DND-41 (cell line): ENCODE measurements around the gene ARHGAP15.
A peak's percentile ranks its signal among the peaks of the same experiment; 100 is the strongest.

Source experiments
- ATAC-seq: fragments of 200-7000 bp; cut with Tn5 transposase; 3 replicates; pipeline ENCODE4 v1.9.1; 2021; ENCODE audit warnings: low read depth; ENCODE audit not compliant: insufficient read depth
- DNase-seq: peaks from one replicate; pipeline ENCODE4 v3.0.0-alpha.2; 2020
- H2AFZ ChIP-seq: 2 replicates; pipeline ENCODE4 v1.6.0; 2012; ENCODE audit warnings: low read depth, low read length
- H3K27ac ChIP-seq: 2 replicates; pipeline ENCODE4 v1.5.1; 2012; ENCODE audit warnings: low read length, inconsistent platforms
- H3K27me3 ChIP-seq: fragments of 200-600 bp; sonication (generic); 2 replicates; pipeline ENCODE4 v1.6.0; 2012; ENCODE audit warnings: low read length, mild to moderate bottlenecking, inconsistent platforms; ENCODE audit not compliant: insufficient read depth, poor library complexity
- H3K36me3 ChIP-seq: 2 replicates; pipeline ENCODE4 v1.5.1; 2012; ENCODE audit warnings: low read length, inconsistent platforms; ENCODE audit not compliant: insufficient read depth
- H3K4me1 ChIP-seq: 2 replicates; pipeline ENCODE4 v1.5.1; 2012; ENCODE audit warnings: mild to moderate bottlenecking, low read length; ENCODE audit not compliant: insufficient read depth
- H3K4me2 ChIP-seq: 2 replicates; pipeline ENCODE4 v1.6.0; 2012; ENCODE audit warnings: mild to moderate bottlenecking, moderate library complexity, low read length, inconsistent platforms; ENCODE audit not compliant: insufficient read depth
- H3K4me3 ChIP-seq, 2 experiments: fragments of 200-600 bp in 1 of 2; shearing (Covaris generic) in 1 of 2; 2 replicates each; pipeline ENCODE4 v1.5.1; 2012 to 2016; ENCODE audit warnings: inconsistent platforms in 2 of 2, low read length in 2 of 2, mild to moderate bottlenecking in 2 of 2, low read depth in 1 of 2, moderate library complexity in 1 of 2
- H3K79me2 ChIP-seq: 2 replicates; pipeline ENCODE4 v1.6.0; 2012; ENCODE audit warnings: low read length, inconsistent platforms; ENCODE audit not compliant: insufficient read depth
- H3K9ac ChIP-seq: 2 replicates; pipeline ENCODE4 v1.6.0; 2012; ENCODE audit warnings: low read depth, mild to moderate bottlenecking, inconsistent platforms, low read length, moderate library complexity
- H3K9me3 ChIP-seq: 2 replicates; pipeline ENCODE4 v1.5.1; 2012; ENCODE audit warnings: low read length, moderate library complexity, mild to moderate bottlenecking, inconsistent platforms; ENCODE audit not compliant: insufficient read depth, severe bottlenecking
- H4K20me1 ChIP-seq: 2 replicates; pipeline ENCODE4 v1.6.0; 2012; ENCODE audit warnings: low read length; ENCODE audit not compliant: insufficient read depth
- EZH2 ChIP-seq: IDR thresholded peaks from 3 replicates; pipeline ENCODE4 v1.6.1; 2012; ENCODE audit warnings: borderline replicate concordance, low read depth, mild to moderate bottlenecking, moderate library complexity, low read length, inconsistent platforms; ENCODE audit not compliant: severe bottlenecking
- TF ChIP-seq, protein P1 (sequence below): IDR thresholded peaks from 2 replicates; pipeline ENCODE4 v1.5.1; 2012; ENCODE audit warnings: borderline replicate concordance, low read length, moderate library complexity, mild to moderate bottlenecking; ENCODE audit not compliant: poor library complexity, severe bottlenecking; ENCODE audit errors: extremely low read depth

The ARHGAP15 gene

DNA sequence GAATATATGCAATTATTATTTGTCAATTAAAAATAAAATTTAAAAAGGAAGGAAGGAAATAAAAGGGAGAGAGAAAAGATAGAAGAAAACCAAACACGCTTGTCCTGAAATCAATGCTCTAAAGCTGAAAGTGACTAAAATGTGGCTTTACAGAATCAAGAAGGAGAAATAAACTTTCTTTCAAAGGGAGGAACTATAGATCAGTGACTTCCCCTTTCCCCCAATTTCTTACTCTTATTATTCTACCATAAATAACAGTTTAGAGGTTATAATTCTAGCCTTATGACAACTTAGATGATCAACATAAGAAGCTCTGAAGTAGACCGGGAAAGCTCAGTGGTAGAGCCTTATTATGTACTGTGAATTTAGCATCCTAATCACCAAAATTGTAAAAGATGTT lies 122.5 kb downstream of the ARHGAP15 start:
- Histone ChIP-seq H3K4me3 (no peak overlapping the region), H3K9ac (no peak overlapping the region), H3K36me3 (peaks cover 44% of the 10 kb centered on the region), H3K79me2 (peaks cover 96% of the 10 kb centered on the region), H3K4me2 (no peak overlapping the region), H3K4me1 (peaks cover 74% of the 10 kb centered on the region), H3K27me3 (no peaks in the 10 kb centered on the region), H4K20me1 (no peaks in the 10 kb centered on the region), H2AFZ (no peak overlapping the region), H3K9me3 (no peaks in the 10 kb centered on the region), H3K27ac (peak overlapping the region; percentile 28; the same call in 1 of the 2 replicates)
- TF ChIP-seq EZH2, result no peak
- TF ChIP-seq, protein P1, sequence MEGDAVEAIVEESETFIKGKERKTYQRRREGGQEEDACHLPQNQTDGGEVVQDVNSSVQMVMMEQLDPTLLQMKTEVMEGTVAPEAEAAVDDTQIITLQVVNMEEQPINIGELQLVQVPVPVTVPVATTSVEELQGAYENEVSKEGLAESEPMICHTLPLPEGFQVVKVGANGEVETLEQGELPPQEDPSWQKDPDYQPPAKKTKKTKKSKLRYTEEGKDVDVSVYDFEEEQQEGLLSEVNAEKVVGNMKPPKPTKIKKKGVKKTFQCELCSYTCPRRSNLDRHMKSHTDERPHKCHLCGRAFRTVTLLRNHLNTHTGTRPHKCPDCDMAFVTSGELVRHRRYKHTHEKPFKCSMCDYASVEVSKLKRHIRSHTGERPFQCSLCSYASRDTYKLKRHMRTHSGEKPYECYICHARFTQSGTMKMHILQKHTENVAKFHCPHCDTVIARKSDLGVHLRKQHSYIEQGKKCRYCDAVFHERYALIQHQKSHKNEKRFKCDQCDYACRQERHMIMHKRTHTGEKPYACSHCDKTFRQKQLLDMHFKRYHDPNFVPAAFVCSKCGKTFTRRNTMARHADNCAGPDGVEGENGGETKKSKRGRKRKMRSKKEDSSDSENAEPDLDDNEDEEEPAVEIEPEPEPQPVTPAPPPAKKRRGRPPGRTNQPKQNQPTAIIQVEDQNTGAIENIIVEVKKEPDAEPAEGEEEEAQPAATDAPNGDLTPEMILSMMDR, result no peak
- ATAC-seq, result no peak
- DNase-seq, result no peak

DNA sequence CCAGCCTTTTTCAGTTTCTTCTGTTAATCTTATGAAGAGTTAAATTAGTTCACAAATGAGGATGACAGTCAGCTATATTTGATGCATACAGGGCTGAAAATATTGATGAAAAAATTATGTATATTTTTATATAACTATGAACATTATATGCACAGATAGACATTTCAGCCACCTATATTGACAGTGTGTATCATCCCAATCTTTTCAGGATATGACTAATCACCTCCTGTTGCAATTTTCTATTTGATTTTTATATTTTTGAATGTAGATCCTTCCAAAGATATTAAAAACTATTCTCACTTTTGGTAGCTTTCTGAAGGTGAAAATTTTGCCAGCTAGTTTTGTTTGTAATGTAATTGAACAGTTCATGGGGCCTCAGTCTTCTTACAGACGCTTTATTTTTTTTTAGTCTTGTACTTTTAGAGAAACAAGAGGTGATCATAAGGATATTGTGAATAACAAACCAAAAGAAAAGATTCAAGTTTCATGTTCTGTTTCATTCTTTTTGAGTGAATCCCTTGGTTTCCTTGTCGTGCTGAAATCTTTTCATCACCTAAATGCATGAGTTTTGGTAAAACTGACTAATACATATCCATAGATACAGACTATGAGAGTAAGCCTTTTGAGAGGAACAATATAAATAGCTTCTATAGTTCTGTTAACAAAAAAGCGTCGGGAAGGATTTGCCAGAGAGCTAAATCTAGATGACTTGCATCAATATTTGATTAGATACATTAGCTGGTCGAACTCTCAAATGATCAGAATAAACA lies 123.1 kb downstream of the ARHGAP15 start:
- H2AFZ ChIP-seq, result no peak overlapping the region
- H3K79me2 ChIP-seq, result peaks cover 96% of the 10 kb centered on the region
- H3K4me2 ChIP-seq, result no peak overlapping the region
- H3K9ac ChIP-seq, result no peak overlapping the region
- no peak for TF ChIP-seq EZH2
- H3K36me3 ChIP-seq, result peaks cover 38% of the 10 kb centered on the region
- H3K27me3 ChIP-seq, result no peaks in the 10 kb centered on the region
- no peaks in the 10 kb centered on the region for H3K9me3 ChIP-seq
- DNase-seq, result no peak
- peak overlapping the region; percentile 53 for H3K27ac ChIP-seq
- no peaks in the 10 kb centered on the region for H4K20me1 ChIP-seq
- H3K4me3 ChIP-seq, result no peak overlapping the region
- ATAC-seq, result no peak
- H3K4me1 ChIP-seq, result peaks cover 76% of the 10 kb centered on the region

DNA sequence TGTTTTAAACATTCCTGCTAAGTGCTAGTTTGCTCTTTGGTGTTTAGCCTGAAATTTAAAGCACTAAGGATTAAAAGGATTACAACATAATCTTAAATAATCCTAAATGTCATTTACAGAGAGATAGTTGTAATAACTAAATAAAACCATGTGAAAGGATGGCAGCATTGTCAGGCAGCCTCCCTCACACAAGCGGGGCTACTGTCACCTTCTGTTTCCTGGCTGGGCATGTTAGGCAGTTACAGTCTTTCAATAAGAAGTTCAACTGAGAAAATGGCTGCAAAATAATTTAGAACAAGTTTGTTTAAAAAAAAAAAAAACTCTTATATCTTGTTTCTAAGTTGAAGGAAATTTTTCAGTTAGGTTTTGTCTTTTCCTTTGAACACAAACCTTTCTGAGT lies 124.9 kb downstream of the ARHGAP15 start:
- Histone ChIP-seq H3K9ac (peak overlapping the region; percentile 13; the same call in 1 of the 2 replicates), H3K79me2 (peaks cover 85% of the 10 kb centered on the region), H3K36me3 (peaks cover 24% of the 10 kb centered on the region)

DNA sequence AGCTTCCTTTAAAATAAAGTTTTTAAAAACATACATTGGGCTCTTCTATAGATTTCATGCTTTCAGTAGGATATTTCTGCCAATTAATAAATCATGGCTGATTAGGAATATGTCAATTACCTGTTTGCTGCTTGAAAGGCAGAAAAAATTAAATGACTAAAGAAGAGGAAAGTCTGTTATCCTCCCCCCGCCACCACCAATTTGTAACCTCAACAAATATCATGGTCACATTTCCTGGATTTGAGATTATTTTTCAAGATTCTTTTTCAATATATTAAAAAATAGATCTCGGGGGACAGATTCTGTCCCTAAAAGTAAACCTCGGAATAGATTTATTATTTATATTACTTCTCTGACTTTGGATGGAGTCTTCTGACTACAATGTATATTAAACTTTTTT lies 125.9 kb downstream of the ARHGAP15 start:
- Histone ChIP-seq H3K27ac (peak overlapping the region; percentile 79), H3K36me3 (peaks cover 17% of the 10 kb centered on the region), H3K4me3 (no peak overlapping the region), H3K79me2 (peaks cover 84% of the 10 kb centered on the region), H4K20me1 (no peaks in the 10 kb centered on the region), H3K4me1 (peaks cover 98% of the 10 kb centered on the region), H3K27me3 (no peaks in the 10 kb centered on the region), H3K9me3 (no peaks in the 10 kb centered on the region), H3K9ac (peak overlapping the region; percentile 13; the same call in 1 of the 2 replicates), H2AFZ (no peak overlapping the region), H3K4me2 (peak overlapping the region; percentile 20; the same call in 1 of the 2 replicates)
- ATAC-seq, result no peak
- TF ChIP-seq EZH2, result no peak
- TF ChIP-seq, protein P1, result no peak
- DNase-seq, result peak; percentile 23

More for the DNA sequence above, 124.9 kb downstream of the ARHGAP15 start:
- Histone ChIP-seq H3K9me3 (no peaks in the 10 kb centered on the region), H3K4me1 (peaks cover 88% of the 10 kb centered on the region), H3K4me3 (no peak overlapping the region), H3K27me3 (no peaks in the 10 kb centered on the region), H3K4me2 (peak overlapping the region; percentile 37), H2AFZ (no peak overlapping the region), H3K27ac (peak overlapping the region; percentile 79), H4K20me1 (no peaks in the 10 kb centered on the region)
- peak; percentile 63 for DNase-seq
- ATAC-seq, result peak; percentile 48
- TF ChIP-seq, protein P1, result peak; percentile 22
- TF ChIP-seq EZH2, result no peak
